GM18519 (cell line): ENCODE results near the gene SGMS1.
"Not testable (repeated sequence)": the region's sequence is repeated elsewhere in the genome, so short reads cannot be mapped to it uniquely, and the experiment has no call there.

ENCODE experiments used
- ATAC-seq: cut with Tn5 transposase; IDR thresholded peaks from one replicate; pipeline ENCODE4 v1.9.1; 2021; ENCODE audit warnings: mild to moderate bottlenecking, moderate library complexity; ENCODE audit not compliant: unreplicated experiment, low FRiP score

The SGMS1 gene

GRCh38 chr10:50513956-50514355, 109.8 kb downstream of the SGMS1 start:
- ATAC-seq = no peak

- ATAC-seq = peak; percentile 50
Observed at GRCh38 chr10:50512743-50513416, 110.9 kb downstream of the SGMS1 start.

DNA sequence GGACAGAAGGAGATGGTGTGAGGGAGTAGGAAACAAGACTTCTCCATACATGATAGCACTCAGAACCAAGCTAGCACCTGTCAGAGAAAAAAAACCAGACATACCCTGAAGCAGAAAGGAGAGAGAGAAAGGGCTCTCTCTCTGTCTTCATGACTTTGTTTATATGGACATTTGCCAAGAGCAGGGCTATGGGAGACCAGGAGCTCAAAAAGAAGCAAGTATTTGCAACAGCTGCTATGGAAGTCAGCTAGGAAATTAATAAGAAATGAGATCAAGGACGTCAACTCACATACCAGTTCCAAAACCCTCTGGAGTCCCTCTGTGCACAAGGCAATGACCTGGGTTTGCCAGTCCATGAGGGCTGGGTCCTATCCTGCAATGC, 111.6 kb downstream of the SGMS1 start:
- ATAC-seq = no peak

GRCh38 chr10:50511492-50512213, 112.1 kb downstream of the SGMS1 start:
- peak; percentile 26 for ATAC-seq

GRCh38 chr10:50510517-50511473, 113.0 kb downstream of the SGMS1 start:
- no peak for ATAC-seq

- peak; percentile 57 for ATAC-seq
Observed at GRCh38 chr10:50508315-50509051, 115.3 kb downstream of the SGMS1 start.

- no peak for ATAC-seq
Observed at GRCh38 chr10:50506861-50507573, 116.7 kb downstream of the SGMS1 start.

DNA sequence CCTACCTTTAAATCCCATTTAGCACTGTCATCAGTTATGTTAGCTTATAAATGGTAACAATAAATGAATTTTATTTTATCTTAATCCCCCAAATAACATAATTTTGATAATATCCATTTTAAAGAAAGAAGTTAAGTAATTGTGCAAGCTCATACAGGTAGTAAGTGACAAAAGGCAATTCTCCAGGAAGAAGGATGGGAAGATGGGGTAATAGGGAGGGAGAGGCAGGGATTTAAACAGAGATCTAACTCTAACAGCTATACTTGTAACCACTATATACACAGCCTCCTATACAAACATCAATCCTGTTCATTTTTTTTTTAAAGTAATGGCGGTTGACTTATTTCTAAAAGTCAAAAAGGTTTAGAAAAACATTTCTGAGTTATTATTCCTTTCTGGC, 119.4 kb downstream of the SGMS1 start:
- ATAC-seq = no peak

- no peak for ATAC-seq
Observed at GRCh38 chr10:50503661-50504320, 120.0 kb downstream of the SGMS1 start.

DNA sequence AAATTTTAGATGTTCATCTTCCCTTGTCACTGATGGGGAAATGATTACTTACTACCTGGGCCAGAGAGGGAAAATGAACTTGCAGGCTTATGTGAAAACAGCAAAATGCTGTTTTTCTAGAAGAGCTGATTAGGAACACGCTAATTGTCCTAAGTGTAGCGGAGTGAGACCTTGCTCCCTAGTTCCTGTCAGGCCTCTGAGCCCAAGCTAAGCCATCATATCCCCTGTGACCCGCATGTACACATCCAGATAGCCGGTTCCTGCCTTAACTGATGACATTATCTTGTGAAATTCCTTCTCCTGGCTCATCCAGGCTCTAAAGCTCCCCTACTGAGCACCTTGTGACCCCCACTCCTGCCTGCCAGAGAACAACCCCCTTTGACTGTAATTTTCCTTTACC, 120.6 kb downstream of the SGMS1 start:
- ATAC-seq = not testable (repeated sequence)

DNA sequence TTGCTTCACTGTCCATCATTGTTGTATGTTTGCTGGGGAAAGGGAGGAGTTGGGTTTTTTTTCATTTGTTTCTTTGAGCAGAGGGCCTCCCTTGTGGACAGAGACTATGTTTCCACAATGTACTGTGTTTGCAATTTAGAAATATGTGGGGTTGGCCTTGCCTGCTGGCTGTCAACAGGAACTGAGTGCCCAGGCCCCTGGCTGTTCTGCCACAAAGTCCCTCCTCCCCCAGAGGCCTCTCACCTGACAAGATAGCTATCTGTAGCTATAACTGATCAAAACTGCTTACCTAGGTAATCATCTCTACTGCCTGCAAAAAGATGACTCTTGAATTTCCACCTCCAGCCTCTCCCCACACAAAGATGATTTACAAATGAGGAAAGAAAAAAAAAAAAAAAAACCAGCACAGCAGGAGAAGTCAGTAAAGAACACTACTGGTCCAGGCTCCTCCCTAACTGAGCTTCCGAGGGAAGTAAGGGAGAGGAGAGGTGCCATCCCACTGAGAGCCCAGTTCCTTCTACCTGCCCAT, 121.8 kb downstream of the SGMS1 start:
- ATAC-seq = no peak

DNA sequence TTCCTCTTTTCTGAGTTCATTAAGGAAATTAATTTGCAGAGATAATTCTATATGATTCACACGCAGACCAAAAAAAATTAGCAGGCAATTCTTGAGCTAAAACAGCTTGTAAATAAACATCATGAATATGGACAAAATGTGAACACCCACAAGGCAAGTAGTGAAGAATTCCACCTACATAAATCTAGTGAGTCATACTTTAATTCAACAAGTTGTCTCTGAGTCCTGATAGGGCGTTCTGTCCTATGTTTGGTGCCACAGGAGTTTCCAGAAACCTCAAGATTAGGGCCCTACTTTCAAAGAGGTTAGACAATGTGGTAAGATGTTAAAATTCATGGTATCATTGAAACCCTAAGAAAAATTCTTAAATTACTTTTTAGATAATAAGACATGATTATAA, 122.3 kb downstream of the SGMS1 start:
- ATAC-seq = no peak

DNA sequence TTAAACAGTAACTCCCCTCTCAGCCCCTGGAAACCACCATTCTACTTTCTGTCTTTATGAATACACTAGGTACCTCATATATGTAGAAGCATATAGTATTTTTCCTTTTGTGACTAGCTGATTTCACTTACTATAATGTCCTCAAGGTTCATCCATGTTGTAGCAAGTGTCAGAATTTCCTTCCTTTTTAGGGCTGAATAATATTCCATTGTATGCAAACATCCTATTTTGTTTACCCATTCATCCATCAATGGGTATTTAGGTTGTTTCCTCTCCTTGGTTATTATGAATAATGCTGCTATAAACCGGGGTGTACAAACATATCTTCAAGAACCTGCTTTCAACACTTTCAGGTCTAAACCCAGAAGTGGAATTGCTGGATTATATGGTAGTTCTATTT, 125.3 kb downstream of the SGMS1 start:
- ATAC-seq = no peak

DNA sequence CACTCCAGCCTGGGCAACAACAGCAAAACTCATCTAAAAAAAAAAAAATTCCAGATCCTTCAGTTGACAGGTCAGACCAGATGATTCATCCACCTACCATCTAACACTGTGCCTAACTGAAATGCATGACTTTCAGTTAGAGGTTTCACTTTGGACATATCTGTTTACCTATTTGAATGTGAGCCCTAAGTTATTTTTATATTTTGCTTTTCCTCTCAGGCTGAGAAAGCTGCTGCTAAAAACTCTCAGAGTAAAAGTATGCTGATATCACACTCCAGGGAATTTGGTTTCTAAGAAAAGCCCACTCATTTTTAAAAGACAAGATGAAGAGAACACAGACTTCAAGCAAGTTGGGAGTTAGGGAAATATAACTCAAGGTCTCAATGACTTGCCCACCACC, 126.0 kb downstream of the SGMS1 start:
- peak; percentile 91 for ATAC-seq

- ATAC-seq = no peak
Observed at GRCh38 chr10:50496228-50496627, 127.5 kb downstream of the SGMS1 start.

DNA sequence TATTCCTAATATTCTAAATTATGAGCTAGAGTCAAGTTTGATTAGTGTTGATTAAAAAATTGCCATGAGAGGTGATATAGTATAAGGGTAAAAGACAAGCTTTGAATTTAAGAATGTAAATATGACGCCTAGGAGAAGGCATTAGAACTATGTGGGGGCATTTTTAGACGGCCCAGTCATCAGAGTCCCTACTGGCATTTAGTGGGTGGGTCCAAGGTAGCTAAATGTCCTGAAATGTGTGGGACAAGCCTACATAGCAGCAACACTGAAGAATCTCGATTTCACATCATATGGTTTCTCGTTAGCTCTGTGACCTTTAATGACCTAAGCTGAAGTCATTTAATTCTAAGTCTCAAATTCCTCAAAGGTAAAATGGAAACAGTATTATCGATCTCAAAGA, 133.5 kb downstream of the SGMS1 start:
- ATAC-seq = no peak

DNA sequence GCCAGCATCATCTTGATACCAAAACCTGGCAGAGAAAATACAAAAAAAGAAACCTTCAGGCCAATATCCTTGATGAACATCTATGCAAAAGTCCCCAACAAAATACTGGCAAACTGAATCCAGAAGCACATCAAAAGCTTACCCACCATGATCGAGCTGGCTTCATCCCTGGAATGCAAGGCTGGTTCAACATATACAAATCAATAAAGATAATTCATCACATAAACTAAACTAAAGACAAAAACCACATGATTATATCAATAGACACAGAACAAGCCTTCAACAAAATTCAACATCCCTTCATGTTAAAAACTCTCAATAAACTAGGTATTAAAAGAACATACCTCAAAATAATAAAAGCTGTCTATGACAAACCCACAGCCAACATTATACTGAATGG, 139.2 kb downstream of the SGMS1 start:
- ATAC-seq = not testable (repeated sequence)

DNA sequence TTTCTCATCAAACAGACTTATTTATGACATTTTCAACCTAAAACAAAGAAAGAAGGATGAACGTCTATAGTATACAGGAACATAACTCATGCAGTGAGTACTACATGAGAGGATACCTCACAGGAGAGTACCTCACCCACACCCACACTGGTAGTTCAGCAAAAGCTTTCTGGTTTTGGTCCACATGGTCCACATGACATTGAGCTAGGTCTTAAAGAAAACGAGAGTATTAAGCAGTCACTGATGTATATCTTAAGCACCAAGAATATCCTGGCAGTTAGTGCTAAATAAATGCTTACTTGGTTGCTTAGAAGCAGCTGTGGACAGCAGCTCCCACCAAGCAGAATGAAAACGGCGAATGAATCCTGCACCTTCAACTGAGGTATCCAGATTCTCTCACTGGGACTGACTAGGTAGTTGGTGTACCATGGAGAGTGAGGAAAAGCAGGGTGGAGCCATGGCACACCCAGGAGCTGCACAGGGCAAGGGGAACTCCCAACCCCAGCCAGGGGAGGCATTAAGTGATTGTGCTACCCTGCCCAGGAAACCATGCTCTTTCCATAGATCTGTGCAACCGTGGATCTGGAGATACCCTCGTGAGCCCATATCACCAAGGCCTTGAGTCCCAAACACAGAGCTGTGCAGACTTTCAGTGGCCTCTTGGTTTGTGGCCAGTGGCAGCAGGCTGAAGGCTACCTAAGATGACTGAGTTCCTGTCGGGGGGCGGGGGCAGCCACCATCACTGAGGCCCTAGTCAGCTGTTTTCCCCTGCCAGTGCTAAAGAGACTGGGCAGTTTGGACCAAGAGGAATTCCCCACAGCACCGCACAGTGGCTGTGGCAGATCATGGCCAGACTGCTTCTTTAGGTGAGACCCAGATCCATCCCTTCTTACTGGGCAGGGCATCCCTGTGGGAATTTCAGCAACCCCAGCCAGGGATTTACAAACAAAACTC, 143.4 kb downstream of the SGMS1 start:
- ATAC-seq = peak; percentile 87
